Measurements from ENCODE around the gene PSMD9.
A peak's percentile ranks its signal among the peaks of the same experiment; 100 is the strongest.
"Not testable (repeated sequence)": the region's sequence is repeated elsewhere in the genome, so short reads cannot be mapped to it uniquely, and the experiment has no call there.

PSMD9 gene

GRCh38 chr12:121926874-121927706 lies 38.5 kb downstream of the PSMD9 start:
- Histone ChIP-seq H3K27ac (ENCODE audit: low read depth, low read length) (no peak overlapping the region), H3K9me3 (ENCODE audit: control insufficient read depth, insufficient read depth, low read length) (no peaks in the 10 kb centered on the region), H3K4me3 (ENCODE audit: low read depth, low read length) (no peak overlapping the region), H3K27me3 (ENCODE audit: control insufficient read depth, insufficient read depth, low read length) (no peaks in the 10 kb centered on the region), H3K4me1 (ENCODE audit: control insufficient read depth, insufficient read depth, low read length) (peaks cover 26% of the 10 kb centered on the region), H3K36me3 (ENCODE audit: control insufficient read depth, insufficient read depth, low read length) (no peaks in the 10 kb centered on the region), H3K9ac (ENCODE audit: low read depth, low read length) (no peak overlapping the region)

GRCh38 chr12:121927813-121928212 lies 39.2 kb downstream of the PSMD9 start:
- no peak overlapping the region for H3K9ac ChIP-seq (ENCODE audit: low read depth, low read length)
- no peaks in the 10 kb centered on the region for H3K27me3 ChIP-seq (ENCODE audit: control insufficient read depth, insufficient read depth, low read length)
- no peak overlapping the region for H3K4me3 ChIP-seq (ENCODE audit: low read depth, low read length)
- no peaks in the 10 kb centered on the region for H3K9me3 ChIP-seq (ENCODE audit: control insufficient read depth, insufficient read depth, low read length)
- peaks cover 26% of the 10 kb centered on the region for H3K4me1 ChIP-seq (ENCODE audit: control insufficient read depth, insufficient read depth, low read length)
- H3K36me3 ChIP-seq (ENCODE audit: control insufficient read depth, insufficient read depth, low read length) = no peaks in the 10 kb centered on the region
- no peak overlapping the region for H3K27ac ChIP-seq (ENCODE audit: low read depth, low read length)

- H3K9ac ChIP-seq (ENCODE audit: low read depth, low read length); H3K9me3 ChIP-seq (ENCODE audit: control insufficient read depth, insufficient read depth, low read length); H3K27ac ChIP-seq (ENCODE audit: low read depth, low read length); H3K4me3 ChIP-seq (ENCODE audit: low read depth, low read length); H3K36me3 ChIP-seq (ENCODE audit: control insufficient read depth, insufficient read depth, low read length); H3K27me3 ChIP-seq (ENCODE audit: control insufficient read depth, insufficient read depth, low read length): not testable (repeated sequence)
- H3K4me1 ChIP-seq (ENCODE audit: control insufficient read depth, insufficient read depth, low read length) = peaks cover 35% of the 10 kb centered on the region
Observed at GRCh38 chr12:121929545-121929944, 41.0 kb downstream of the PSMD9 start.

GRCh38 chr12:121930862-121931261 lies 42.3 kb downstream of the PSMD9 start:
- Histone ChIP-seq H3K4me3 (ENCODE audit: low read depth, low read length) (no peak overlapping the region), H3K27ac (ENCODE audit: low read depth, low read length) (no peak overlapping the region), H3K4me1 (ENCODE audit: control insufficient read depth, insufficient read depth, low read length) (peaks cover 24% of the 10 kb centered on the region), H3K36me3 (ENCODE audit: control insufficient read depth, insufficient read depth, low read length) (0 out of 2 replicates have a peak, but pooled peaks cover 3% of the 10 kb centered on the region), H3K9me3 (ENCODE audit: control insufficient read depth, insufficient read depth, low read length) (no peaks in the 10 kb centered on the region), H3K27me3 (ENCODE audit: control insufficient read depth, insufficient read depth, low read length) (no peaks in the 10 kb centered on the region), H3K9ac (ENCODE audit: low read depth, low read length) (no peak overlapping the region)

GRCh38 chr12:121932176-121932536 lies 43.6 kb downstream of the PSMD9 start:
- Histone ChIP-seq H3K36me3 (ENCODE audit: control insufficient read depth, insufficient read depth, low read length) (0 out of 2 replicates have a peak, but pooled peaks cover 3% of the 10 kb centered on the region), H3K4me1 (ENCODE audit: control insufficient read depth, insufficient read depth, low read length) (peaks cover 20% of the 10 kb centered on the region), H3K4me3 (ENCODE audit: low read depth, low read length) (no peak overlapping the region), H3K27ac (ENCODE audit: low read depth, low read length) (no peak overlapping the region), H3K27me3 (ENCODE audit: control insufficient read depth, insufficient read depth, low read length) (no peaks in the 10 kb centered on the region), H3K9me3 (ENCODE audit: control insufficient read depth, insufficient read depth, low read length) (no peaks in the 10 kb centered on the region), H3K9ac (ENCODE audit: low read depth, low read length) (no peak overlapping the region)

GRCh38 chr12:121932914-121933521 lies 44.4 kb downstream of the PSMD9 start:
- Histone ChIP-seq H3K36me3 (ENCODE audit: control insufficient read depth, insufficient read depth, low read length) (0 out of 2 replicates have a peak, but pooled peaks cover 3% of the 10 kb centered on the region), H3K9ac (ENCODE audit: low read depth, low read length) (no peak overlapping the region), H3K4me3 (ENCODE audit: low read depth, low read length) (no peak overlapping the region), H3K9me3 (ENCODE audit: control insufficient read depth, insufficient read depth, low read length) (no peaks in the 10 kb centered on the region), H3K27ac (ENCODE audit: low read depth, low read length) (peak overlapping the region; percentile 53), H3K27me3 (ENCODE audit: control insufficient read depth, insufficient read depth, low read length) (no peaks in the 10 kb centered on the region), H3K4me1 (ENCODE audit: control insufficient read depth, insufficient read depth, low read length) (peaks cover 12% of the 10 kb centered on the region)

- Histone ChIP-seq H3K27me3 (ENCODE audit: control insufficient read depth, insufficient read depth, low read length) (no peaks in the 10 kb centered on the region), H3K9me3 (ENCODE audit: control insufficient read depth, insufficient read depth, low read length) (no peaks in the 10 kb centered on the region), H3K4me1 (ENCODE audit: control insufficient read depth, insufficient read depth, low read length) (peaks cover 12% of the 10 kb centered on the region), H3K27ac (ENCODE audit: low read depth, low read length) (peak overlapping the region; percentile 53), H3K9ac (ENCODE audit: low read depth, low read length) (no peak overlapping the region), H3K4me3 (ENCODE audit: low read depth, low read length) (no peak overlapping the region), H3K36me3 (ENCODE audit: control insufficient read depth, insufficient read depth, low read length) (0 out of 2 replicates have a peak, but pooled peaks cover 3% of the 10 kb centered on the region)
Observed at GRCh38 chr12:121933522-121934308, 45.1 kb downstream of the PSMD9 start.

- Histone ChIP-seq H3K9me3 (ENCODE audit: control insufficient read depth, insufficient read depth, low read length) (no peaks in the 10 kb centered on the region), H3K9ac (ENCODE audit: low read depth, low read length) (no peak overlapping the region), H3K36me3 (ENCODE audit: control insufficient read depth, insufficient read depth, low read length) (0 out of 2 replicates have a peak, but pooled peaks cover 3% of the 10 kb centered on the region), H3K4me3 (ENCODE audit: low read depth, low read length) (no peak overlapping the region), H3K27ac (ENCODE audit: low read depth, low read length) (peak overlapping the region; percentile 32), H3K27me3 (ENCODE audit: control insufficient read depth, insufficient read depth, low read length) (no peaks in the 10 kb centered on the region), H3K4me1 (ENCODE audit: control insufficient read depth, insufficient read depth, low read length) (peaks cover 12% of the 10 kb centered on the region)
Observed at GRCh38 chr12:121934309-121934664, 45.7 kb downstream of the PSMD9 start.

- Histone ChIP-seq H3K4me3 (ENCODE audit: low read depth, low read length) (no peak overlapping the region), H3K36me3 (ENCODE audit: control insufficient read depth, insufficient read depth, low read length) (0 out of 2 replicates have a peak, but pooled peaks cover 3% of the 10 kb centered on the region), H3K9ac (ENCODE audit: low read depth, low read length) (no peak overlapping the region), H3K9me3 (ENCODE audit: control insufficient read depth, insufficient read depth, low read length) (no peaks in the 10 kb centered on the region), H3K27me3 (ENCODE audit: control insufficient read depth, insufficient read depth, low read length) (no peaks in the 10 kb centered on the region), H3K27ac (ENCODE audit: low read depth, low read length) (no peak overlapping the region), H3K4me1 (ENCODE audit: control insufficient read depth, insufficient read depth, low read length) (peaks cover 21% of the 10 kb centered on the region)
Observed at GRCh38 chr12:121937654-121938053, 49.1 kb downstream of the PSMD9 start.

GRCh38 chr12:121939186-121939585 lies 50.6 kb downstream of the PSMD9 start:
- peaks cover 9% of the 10 kb centered on the region; the same call in 1 of the 2 replicates for H3K4me1 ChIP-seq (ENCODE audit: control insufficient read depth, insufficient read depth, low read length)
- H3K27ac ChIP-seq (ENCODE audit: low read depth, low read length) = no peak overlapping the region
- no peak overlapping the region for H3K9ac ChIP-seq (ENCODE audit: low read depth, low read length)
- H3K9me3 ChIP-seq (ENCODE audit: control insufficient read depth, insufficient read depth, low read length) = no peaks in the 10 kb centered on the region
- H3K27me3 ChIP-seq (ENCODE audit: control insufficient read depth, insufficient read depth, low read length) = no peaks in the 10 kb centered on the region
- H3K4me3 ChIP-seq (ENCODE audit: low read depth, low read length) = no peak overlapping the region
- 0 out of 2 replicates have a peak, but pooled peaks cover 3% of the 10 kb centered on the region for H3K36me3 ChIP-seq (ENCODE audit: control insufficient read depth, insufficient read depth, low read length)
